Activated naive CD8-positive, alpha-beta T cell treated with anti-CD3 and anti-CD28 coated beads, Interleukin-2, amount 10 ng/mL, durations not matched to agents 7 days and 5 days (primary cell): Measurements from ENCODE around the gene MISP3. TPM values are rescaled to one million over a fixed set of nuclear protein-coding genes. Genes with fewer than 3 reads are reported as not detected.
"Not testable (repeated sequence)": the region's sequence is repeated elsewhere in the genome, so short reads cannot be mapped to it uniquely, and the experiment has no call there.

Experiments
- ATAC-seq: fragments of 150-1000 bp; cut with Tn5 transposase; one replicate; pipeline ENCODE4 v1.10.0; 2021; ENCODE audit warnings: low read depth, moderate library complexity
- POLR2A ChIA-PET: fragments of 350-600 bp; sonication (Branson Sonifier 250); formaldehyde crosslinking; loops from one replicate; lab custom pipeline; 2021; ENCODE audit warnings: antibody characterized with exemption; lab: Charles Lee
- DNase-seq: peaks from one replicate; pipeline ENCODE4 v3.0.0; 2021
- H3K27ac Mint-ChIP-seq: one replicate; pipeline ENCODE4 v1.8.0; 2022; ENCODE audit warnings: mild to moderate bottlenecking, mixed read lengths
- H3K27me3 Mint-ChIP-seq: one replicate; pipeline ENCODE4 v1.8.0; 2022; ENCODE audit warnings: mild to moderate bottlenecking, moderate library complexity, mixed read lengths
- H3K36me3 Mint-ChIP-seq: one replicate; pipeline ENCODE4 v1.8.0; 2021; ENCODE audit warnings: mild to moderate bottlenecking, mixed read lengths
- H3K4me1 Mint-ChIP-seq: one replicate; pipeline ENCODE4 v1.8.0; 2021; ENCODE audit warnings: mixed read lengths
- H3K4me3 Mint-ChIP-seq: one replicate; pipeline ENCODE4 v1.8.0; 2022; ENCODE audit warnings: mild to moderate bottlenecking, moderate library complexity, mixed read lengths
- H3K9me3 Mint-ChIP-seq: one replicate; pipeline ENCODE4 v1.8.0; 2021; ENCODE audit warnings: mixed read lengths
- total RNA-seq, 2 experiments: library from RNA; stranded (reverse); gene quantifications; one replicate each; pipeline ENCODE4 v1.2.3, GENCODE V29; 2021

MISP3 gene
- 1 to 10 TPM; 1.1 to 1.6 TPM for total RNA-seq

DNA sequence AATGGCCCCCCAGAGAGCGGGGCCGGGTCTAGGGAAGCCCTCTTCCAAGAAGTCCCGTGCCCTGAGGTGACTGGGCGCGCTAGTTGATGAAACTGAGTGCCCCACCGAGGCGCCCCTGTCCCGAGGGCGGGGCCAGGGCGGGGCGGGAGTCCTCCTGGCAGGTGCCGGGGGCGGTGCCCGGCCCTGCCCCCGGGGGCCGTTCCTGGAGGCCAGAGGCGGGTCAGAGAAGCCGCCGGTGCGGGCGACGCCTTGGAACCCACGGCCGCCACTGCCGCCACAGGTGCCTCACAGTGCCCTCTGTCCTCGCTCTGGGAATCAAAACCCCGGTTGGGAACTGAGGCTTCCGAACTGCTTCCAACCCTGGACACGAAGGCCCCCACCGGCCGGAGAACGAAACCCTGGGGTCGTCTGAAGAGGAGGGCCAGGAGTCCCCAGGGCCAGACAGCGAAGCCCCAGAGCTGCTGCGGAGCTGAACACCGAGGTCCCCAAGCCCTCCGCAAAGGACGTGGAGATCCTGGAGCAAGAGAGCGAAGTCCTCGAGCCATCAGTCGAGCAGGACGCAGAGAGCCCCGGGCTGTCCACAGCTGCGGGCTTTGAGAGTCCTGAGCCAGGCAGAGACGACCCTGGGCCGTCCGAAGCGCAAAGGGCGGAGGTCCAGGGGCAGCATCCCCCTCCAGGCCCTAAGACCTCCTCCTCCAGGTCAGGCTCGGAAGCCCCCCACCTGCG lies at the start of gene MISP3:
Gene MISP3 (plus strand): TSS at position 252 of the 726 bp plus-strand sequence. CDS start 524 bp downstream, outside the sequence.
- Mint-ChIP-seq H3K36me3 (no peaks in the 10 kb centered on the region), H3K9me3 (no peaks in the 10 kb centered on the region), H3K4me1 (peaks cover 14% of the 10 kb centered on the region), H3K4me3 (peak within 1 kb of the TSS; percentile 96), H3K27ac (peak within 1 kb of the TSS; percentile 81), H3K27me3 (peaks cover 6% of the 10 kb centered on the region)
- peak; percentile 70 for DNase-seq
- peak; percentile 6 for ATAC-seq
- POLR2A ChIA-PET = interaction anchor here (0.9 to 3.0 kb wide), 4 partner anchors 41 to 196 kb away, joined by 3 to 19 read pairs (median 5); partner anchors contain the start of genes IL27RA and NANOS3

DNA sequence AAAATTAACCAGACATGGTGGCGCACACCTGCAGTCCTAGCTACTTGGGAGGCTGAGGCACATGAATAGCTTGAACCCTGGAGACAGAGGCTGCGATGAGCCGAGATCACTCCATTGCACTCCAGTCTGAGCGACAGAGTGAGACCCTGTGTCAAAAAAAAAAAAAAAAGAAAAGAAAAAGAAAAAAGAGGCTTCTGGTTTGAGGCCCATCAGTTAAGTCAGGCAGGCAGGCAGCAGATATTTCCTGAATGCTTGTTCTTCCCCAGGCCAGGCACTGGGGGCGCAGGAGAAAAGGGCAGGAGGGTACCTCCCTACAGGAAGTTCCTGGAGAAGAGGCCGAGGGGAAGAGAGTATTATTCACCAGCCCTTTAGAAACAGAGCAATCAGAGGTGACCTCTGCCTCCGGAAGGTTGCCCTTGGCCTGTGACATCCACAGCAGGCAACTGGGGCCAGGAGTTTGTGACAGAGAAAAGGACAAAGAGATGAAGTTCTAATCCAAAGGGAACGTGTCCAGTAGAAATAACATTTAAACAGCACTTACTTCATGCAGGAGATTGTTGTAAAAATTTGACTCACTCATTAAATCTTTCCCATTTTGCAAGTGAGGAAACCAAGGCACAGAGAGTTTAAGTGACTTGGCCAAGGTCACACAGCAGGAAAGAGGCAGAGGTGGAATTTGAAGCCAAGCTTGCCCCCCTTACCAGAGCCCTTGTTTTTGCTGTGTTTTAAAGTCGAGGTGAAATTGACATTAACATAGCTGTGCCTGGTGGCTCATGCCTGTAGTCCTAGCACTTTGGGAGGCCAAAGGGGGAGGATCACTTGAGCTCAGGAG lies 49.0 kb upstream of the MISP3 start:
- peaks cover 4% of the 10 kb centered on the region for H3K27me3 Mint-ChIP-seq
- ATAC-seq (no peak), DNase-seq (no peak)
- H3K4me1 Mint-ChIP-seq = peaks cover 5% of the 10 kb centered on the region
- POLR2A ChIA-PET = interaction anchor here (0.7 kb wide), 1 partner anchor 60 kb away, joined by 5 read pairs; no protein-coding TSS in a partner anchor
- H3K27ac Mint-ChIP-seq = peak overlapping the region; percentile 28
- H3K36me3 Mint-ChIP-seq = no peaks in the 10 kb centered on the region
- H3K9me3 Mint-ChIP-seq = no peaks in the 10 kb centered on the region
- no peak overlapping the region for H3K4me3 Mint-ChIP-seq

DNA sequence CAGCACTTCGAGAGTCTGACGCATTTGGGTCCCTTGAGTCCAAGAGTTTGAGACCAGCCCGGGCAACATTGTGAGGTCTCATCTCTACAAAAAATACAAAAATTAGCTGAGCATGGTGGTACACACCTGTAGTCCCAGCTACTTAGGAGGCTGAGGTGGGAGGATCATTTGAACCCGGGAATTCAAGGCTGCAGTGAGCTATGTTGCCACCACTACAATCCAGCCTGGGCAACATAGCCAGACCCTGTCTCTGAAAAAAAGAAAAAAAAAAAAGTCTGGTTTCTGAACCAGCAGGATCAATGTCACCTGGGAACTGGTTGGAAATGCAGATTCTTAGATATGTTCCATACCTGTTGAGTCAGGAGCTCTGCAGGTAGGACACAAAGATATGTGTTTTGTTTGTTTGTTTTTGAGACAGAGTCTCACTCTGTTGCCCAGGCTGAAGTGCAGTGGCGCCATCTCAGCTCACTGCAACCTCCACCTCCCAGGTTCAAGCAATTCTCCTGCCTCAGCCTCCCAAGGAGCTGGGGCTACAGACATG lies 45.9 kb upstream of the MISP3 start:
- H3K27me3 Mint-ChIP-seq, DNase-seq, H3K36me3 Mint-ChIP-seq, H3K4me3 Mint-ChIP-seq, H3K27ac Mint-ChIP-seq, H3K9me3 Mint-ChIP-seq, ATAC-seq: not testable (repeated sequence)
- POLR2A ChIA-PET = interaction anchor here (1.2 to 1.3 kb wide), 2 partner anchors 20 to 75 kb away, joined by 3 to 4 read pairs; partner anchors contain the start of gene RFX1
- H3K4me1 Mint-ChIP-seq = peaks cover 11% of the 10 kb centered on the region

DNA sequence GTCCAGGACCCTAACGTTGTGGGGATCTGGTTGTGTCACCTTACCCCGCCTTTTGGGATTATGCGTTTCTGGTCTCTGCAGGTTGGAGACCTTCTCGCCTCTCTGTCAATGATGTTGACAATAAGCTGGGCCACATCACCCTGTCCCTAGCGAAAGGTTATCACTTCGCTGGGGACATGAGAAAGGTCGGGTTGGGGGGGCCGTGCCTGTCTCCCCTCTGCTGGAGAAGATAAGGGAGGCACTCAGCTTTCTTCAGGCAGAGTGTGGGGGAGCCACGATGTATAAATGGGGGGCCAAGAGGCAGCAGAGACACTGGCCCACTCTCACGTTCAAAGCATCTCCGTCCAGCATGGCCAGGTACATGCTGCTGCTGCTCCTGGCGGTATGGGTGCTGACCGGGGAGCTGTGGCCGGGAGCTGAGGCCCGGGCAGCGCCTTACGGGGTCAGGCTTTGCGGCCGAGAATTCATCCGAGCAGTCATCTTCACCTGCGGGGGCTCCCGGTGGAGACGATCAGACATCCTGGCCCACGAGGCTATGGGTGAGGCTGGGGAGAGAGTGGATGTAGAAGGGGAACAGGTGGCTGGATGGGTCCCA lies 44.6 kb upstream of the MISP3 start, which contains the start of gene RLN3:
Gene RLN3 (plus strand): TSS at position 293 of the 595 bp plus-strand sequence. CDS start 57 bp downstream, at position 350.
- ATAC-seq (no peak), DNase-seq (no peak)
- H3K4me3 Mint-ChIP-seq = no peak within 1 kb of the TSS
- no peak within 1 kb of the TSS for H3K27ac Mint-ChIP-seq
- H3K9me3 Mint-ChIP-seq = no peaks in the 10 kb centered on the region
- peaks cover 15% of the 10 kb centered on the region for H3K4me1 Mint-ChIP-seq
- H3K27me3 Mint-ChIP-seq = peaks cover 4% of the 10 kb centered on the region
- POLR2A ChIA-PET = interaction anchor here (0.6 kb wide), 2 partner anchors 43 to 53 kb away, joined by 5 to 6 read pairs; no protein-coding TSS in a partner anchor
- peaks cover 4% of the 10 kb centered on the region for H3K36me3 Mint-ChIP-seq

DNA sequence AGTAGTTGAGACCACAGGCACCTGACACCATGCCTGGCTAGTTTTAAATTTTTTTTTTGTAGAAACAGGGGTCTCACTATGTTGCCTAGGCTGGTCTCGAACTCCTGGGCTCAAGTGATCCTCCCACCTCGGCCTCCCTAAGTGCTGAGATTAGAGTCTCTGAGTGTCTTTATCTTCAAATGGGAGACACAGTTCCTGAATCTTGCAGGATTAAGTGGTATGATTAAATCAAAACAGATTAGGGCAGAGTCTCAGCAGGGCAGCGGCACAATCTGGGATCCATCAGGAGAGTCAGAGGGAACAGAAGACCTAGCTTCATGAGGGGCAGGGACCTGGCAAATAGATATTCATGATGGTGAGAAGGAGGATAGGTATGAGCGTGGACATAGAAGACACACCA lies 43.7 kb upstream of the MISP3 start:
- Mint-ChIP-seq H3K4me3 (no peak overlapping the region), H3K27ac (no peak overlapping the region), H3K27me3 (peaks cover 4% of the 10 kb centered on the region), H3K4me1 (peaks cover 12% of the 10 kb centered on the region), H3K9me3 (no peaks in the 10 kb centered on the region), H3K36me3 (peaks cover 4% of the 10 kb centered on the region)
- ATAC-seq (no peak), DNase-seq (no peak)
- POLR2A ChIA-PET = interaction anchor here (1.0 kb wide), 1 partner anchor 95 kb away, joined by 3 read pairs; no protein-coding TSS in a partner anchor

DNA sequence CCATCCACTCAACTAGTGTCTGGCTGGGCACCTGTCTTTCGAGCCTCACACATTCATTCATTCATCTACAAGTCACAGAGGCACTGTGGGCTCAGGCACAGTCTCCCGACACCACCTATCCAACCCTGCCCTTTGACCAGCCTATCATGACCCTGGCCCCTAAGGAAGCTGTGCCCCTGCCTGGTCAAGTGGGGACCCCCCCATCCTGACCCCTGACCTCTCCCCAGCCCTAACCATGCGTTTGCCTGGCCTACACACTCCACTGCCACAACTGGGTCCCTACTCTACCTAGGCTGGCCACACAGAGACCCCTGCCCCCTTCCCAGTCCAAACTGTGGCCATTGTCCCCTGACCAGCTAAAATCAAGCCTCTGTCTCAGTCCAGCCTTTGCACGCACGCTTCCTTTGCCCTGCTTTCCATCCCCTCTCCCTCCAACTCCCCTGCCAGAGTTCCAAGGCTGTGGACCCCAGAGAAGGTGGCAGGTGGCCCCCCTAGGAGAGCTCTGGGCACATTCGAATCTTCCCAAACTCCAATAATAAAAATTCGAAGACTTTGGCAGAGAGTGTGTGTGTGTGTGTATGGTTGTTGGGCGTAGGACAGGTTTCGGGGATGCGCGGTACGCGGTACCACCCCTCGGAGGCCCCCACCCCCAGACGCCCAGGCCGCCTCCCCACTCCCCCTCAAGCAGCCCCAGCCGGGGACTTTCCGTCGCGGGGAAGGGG lies 41.4 kb upstream of the MISP3 start:
- Mint-ChIP-seq H3K4me1 (peaks cover 15% of the 10 kb centered on the region), H3K9me3 (no peaks in the 10 kb centered on the region), H3K27me3 (peaks cover 4% of the 10 kb centered on the region), H3K36me3 (peaks cover 8% of the 10 kb centered on the region), H3K27ac (peak overlapping the region; percentile 97), H3K4me3 (peak overlapping the region; percentile 97)
- POLR2A ChIA-PET = interaction anchor here (1.0 to 3.3 kb wide), 21 partner anchors 9 to 150 kb away, joined by 3 to 43 read pairs (median 7); partner anchors contain the start of genes DCAF15, MISP3 and RFX1
- ATAC-seq (no peak), DNase-seq (no peak)

DNA sequence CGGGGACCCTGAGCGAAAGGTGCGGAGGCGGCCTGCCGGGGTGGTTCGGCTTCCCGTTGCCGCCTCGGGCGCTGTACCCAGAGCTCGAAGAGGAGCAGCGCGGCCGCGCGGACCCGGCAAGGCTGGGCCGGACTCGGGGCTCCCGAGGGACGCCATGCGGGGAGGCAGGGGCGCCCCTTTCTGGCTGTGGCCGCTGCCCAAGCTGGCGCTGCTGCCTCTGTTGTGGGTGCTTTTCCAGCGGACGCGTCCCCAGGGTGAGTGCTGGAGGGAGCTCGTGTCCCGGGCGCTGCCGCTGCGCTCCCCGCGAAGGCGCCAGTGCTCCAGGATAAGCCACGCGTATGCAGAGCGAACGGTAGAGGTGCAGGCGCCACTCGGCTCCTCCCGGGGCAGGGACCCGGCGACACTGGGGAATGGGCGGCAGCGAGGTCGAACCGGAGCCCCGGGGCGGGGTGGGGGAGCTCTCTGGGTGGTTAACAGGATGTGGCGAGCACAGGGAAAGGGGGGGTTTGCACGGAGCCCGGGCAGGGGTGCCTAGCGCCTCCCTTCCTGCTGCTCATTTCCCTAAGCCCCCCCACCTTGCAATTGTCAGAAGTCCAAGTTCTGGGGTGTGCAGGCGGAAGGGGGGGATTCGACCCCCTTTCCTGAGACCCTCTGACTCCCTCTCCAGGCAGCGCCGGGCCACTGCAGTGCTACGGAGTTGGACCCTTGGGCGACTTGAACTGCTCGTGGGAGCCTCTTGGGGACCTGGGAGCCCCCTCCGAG lies 40.7 kb upstream of the MISP3 start, which contains the start of gene IL27RA:
Gene IL27RA (plus strand): TSS at position 44 of the 762 bp plus-strand sequence. CDS start 111 bp downstream, at position 155.
- H3K9me3 Mint-ChIP-seq = no peaks in the 10 kb centered on the region
- peaks cover 4% of the 10 kb centered on the region for H3K27me3 Mint-ChIP-seq
- H3K36me3 Mint-ChIP-seq = peaks cover 11% of the 10 kb centered on the region
- peaks cover 15% of the 10 kb centered on the region for H3K4me1 Mint-ChIP-seq
- peak; percentile 85 for ATAC-seq
- H3K27ac Mint-ChIP-seq = peak within 1 kb of the TSS; percentile 97
- peak within 1 kb of the TSS; percentile 97 for H3K4me3 Mint-ChIP-seq
- POLR2A ChIA-PET = interaction anchor here (0.8 to 3.3 kb wide), 24 partner anchors 10 to 151 kb away, joined by 3 to 43 read pairs (median 6); partner anchors contain the start of genes DCAF15, MISP3 and RFX1
- DNase-seq = peak; percentile 85

DNA sequence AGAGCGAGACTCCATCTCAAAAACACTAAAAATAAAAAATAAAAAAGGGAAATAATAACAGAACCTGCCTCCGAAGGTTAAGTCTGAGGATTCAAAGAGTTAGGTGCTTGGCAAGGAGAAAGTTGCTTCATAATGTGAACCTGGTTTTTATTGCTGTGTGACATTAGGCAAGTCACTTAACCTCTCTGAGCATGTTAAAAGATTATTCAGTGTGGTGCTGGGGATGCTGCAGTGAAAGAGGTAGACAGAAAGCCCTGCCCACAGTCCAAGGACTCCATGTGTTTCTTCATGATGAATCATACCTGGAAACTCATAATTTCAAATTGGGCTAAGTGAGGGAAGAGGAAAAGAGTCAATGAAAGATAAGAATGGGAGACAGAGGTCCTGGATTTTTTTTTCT lies 38.6 kb upstream of the MISP3 start:
- Mint-ChIP-seq H3K27ac (peak overlapping the region; percentile 56), H3K4me1 (peaks cover 15% of the 10 kb centered on the region), H3K36me3 (peaks cover 18% of the 10 kb centered on the region), H3K4me3 (peak overlapping the region; percentile 42), H3K9me3 (no peaks in the 10 kb centered on the region), H3K27me3 (no peaks in the 10 kb centered on the region)
- no peak for ATAC-seq
- no peak for DNase-seq
- POLR2A ChIA-PET = interaction anchor here (1.2 to 3.3 kb wide), 2 partner anchors 27 to 47 kb away, joined by 3 to 43 read pairs; no protein-coding TSS in a partner anchor

DNA sequence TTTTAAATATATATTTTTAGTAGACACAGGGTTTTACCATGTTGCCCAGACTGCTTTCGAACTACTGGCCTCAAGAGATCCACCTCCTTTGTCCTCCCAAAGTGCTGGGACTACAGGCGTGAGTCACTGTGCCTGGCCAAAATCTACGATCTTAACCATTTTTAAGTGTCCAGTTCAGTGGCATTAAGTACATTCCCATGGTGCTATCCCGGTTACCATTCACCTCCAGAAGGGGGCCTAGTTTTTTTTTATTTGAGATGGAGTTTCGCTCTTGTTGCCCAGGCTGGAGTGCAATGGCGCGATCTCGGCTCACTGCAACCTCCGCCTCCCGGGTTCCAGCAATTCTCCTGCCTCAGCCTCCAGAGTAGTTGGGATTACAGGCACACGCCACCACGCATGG lies 37.4 kb upstream of the MISP3 start:
- POLR2A ChIA-PET = interaction anchor here (0.5 to 0.7 kb wide), 2 partner anchors 137 to 142 kb away, joined by 3 read pairs; no protein-coding TSS in a partner anchor

DNA sequence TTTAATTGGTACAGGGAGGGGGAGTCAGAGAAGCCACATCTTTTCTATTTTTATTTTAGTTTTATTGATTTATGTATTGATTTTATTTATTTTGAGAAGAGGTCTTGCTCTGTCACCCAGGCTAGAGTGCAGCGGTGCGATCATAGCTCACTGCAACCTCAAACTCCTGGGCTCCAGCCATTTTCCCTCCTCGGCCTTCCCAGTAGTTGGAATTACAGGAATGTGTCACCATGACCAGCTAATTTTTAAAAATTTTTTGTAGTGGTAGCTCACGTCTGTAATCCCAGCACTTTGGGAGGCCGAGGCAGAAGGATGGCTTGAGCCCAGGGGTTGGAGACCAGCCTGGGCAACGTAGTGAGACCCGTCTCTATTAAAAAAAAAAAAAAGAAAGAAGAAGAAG lies 36.9 kb upstream of the MISP3 start:
- H3K4me3 Mint-ChIP-seq = no peak overlapping the region
- POLR2A ChIA-PET = interaction anchor here (1.3 kb wide), 1 partner anchor 55 kb away, joined by 5 read pairs; no protein-coding TSS in a partner anchor
- H3K4me1 Mint-ChIP-seq = peaks cover 17% of the 10 kb centered on the region
- no peaks in the 10 kb centered on the region for H3K27me3 Mint-ChIP-seq
- DNase-seq = no peak
- no peaks in the 10 kb centered on the region for H3K9me3 Mint-ChIP-seq
- ATAC-seq = no peak
- H3K36me3 Mint-ChIP-seq = peaks cover 18% of the 10 kb centered on the region
- no peak overlapping the region for H3K27ac Mint-ChIP-seq

More for the DNA sequence above, 37.4 kb upstream of the MISP3 start:
- Mint-ChIP-seq H3K4me1 (peaks cover 17% of the 10 kb centered on the region), H3K36me3 (peaks cover 18% of the 10 kb centered on the region)
- H3K27me3 Mint-ChIP-seq, H3K4me3 Mint-ChIP-seq, ATAC-seq, DNase-seq, H3K27ac Mint-ChIP-seq, H3K9me3 Mint-ChIP-seq: not testable (repeated sequence)

DNA sequence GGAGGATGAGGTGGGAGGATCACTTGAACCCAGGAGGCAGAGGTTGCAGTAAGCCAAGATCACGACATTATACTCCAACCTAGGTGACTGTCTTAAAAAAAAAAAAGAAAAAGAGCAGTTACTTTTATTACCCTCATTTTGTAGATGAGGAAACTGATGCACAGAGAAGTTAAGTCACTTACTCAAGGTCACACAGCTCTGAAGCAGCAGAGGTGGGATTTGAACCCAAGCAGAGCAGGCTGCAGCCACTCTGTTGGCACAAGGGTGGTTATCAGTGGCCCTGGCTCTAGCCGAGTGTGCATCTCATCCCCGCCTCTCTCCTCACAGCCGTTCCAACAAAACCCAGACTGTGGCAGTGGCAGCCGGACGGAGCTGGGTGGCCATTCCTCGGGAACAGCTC lies 33.4 kb upstream of the MISP3 start:
- no peak for DNase-seq
- Mint-ChIP-seq H3K4me1 (peaks cover 5% of the 10 kb centered on the region), H3K4me3 (no peak overlapping the region), H3K9me3 (no peaks in the 10 kb centered on the region), H3K36me3 (peaks cover 20% of the 10 kb centered on the region), H3K27ac (peak overlapping the region; percentile 38), H3K27me3 (no peaks in the 10 kb centered on the region)
- no peak for ATAC-seq
- POLR2A ChIA-PET = interaction anchor here (1.2 kb wide), 1 partner anchor 28 kb away, joined by 3 read pairs; no protein-coding TSS in a partner anchor
